HEK293 (cell line): ENCODE data around the gene MC2R.

Experiments used
- CTCF ChIA-PET: fragments of 350-600 bp; formaldehyde crosslinking; extraction: SDS; loops from one replicate; lab custom pipeline; 2021; ENCODE audit warnings: antibody characterized with exemption; lab: Yijun Ruan, JAX
- POLR2A ChIA-PET: fragments of 300-600 bp; formaldehyde crosslinking; extraction: SDS; loops from one replicate; lab custom pipeline; 2020; ENCODE audit warnings: antibody characterized with exemption, inconsistent platforms; lab: Yijun Ruan, JAX
- H3K27ac ChIP-seq: fragments of 200-500 bp; sonication (Bioruptor generic); 2 replicates; pipeline ENCODE4 v1.5.1; 2014; ENCODE audit warnings: low read depth, low read length, control low read depth, inconsistent platforms; ENCODE audit errors: extremely low read depth
- H3K36me3 ChIP-seq, 2 experiments: fragments of 200-500 bp in 1 of 2; sonication (Bioruptor generic) in 1 of 2; 1 replicate in 1 of 2; 2 replicates in 1 of 2; pipeline ENCODE4 v1.5.1; 2014 to 2017; ENCODE audit warnings: inconsistent platforms in 2 of 2, low read length in 2 of 2; ENCODE audit not compliant: control insufficient read depth in 2 of 2, insufficient read depth in 1 of 2
- H3K4me1 ChIP-seq: fragments of 200-500 bp; sonication (Bioruptor generic); 2 replicates; pipeline ENCODE4 v1.5.1; 2014; ENCODE audit warnings: mild to moderate bottlenecking, low read length, inconsistent platforms; ENCODE audit not compliant: control insufficient read depth, insufficient read depth
- H3K4me3 ChIP-seq: 2 replicates; pipeline ENCODE4 v1.5.1; 2011; ENCODE audit warnings: low read depth, mild to moderate bottlenecking, control low read depth, low read length, moderate library complexity
- H3K9me3 ChIP-seq: fragments of 200-500 bp; sonication (Bioruptor generic); 2 replicates; pipeline ENCODE4 v1.5.1; 2014; ENCODE audit warnings: low read depth, low read length, inconsistent platforms; ENCODE audit not compliant: control insufficient read depth, insufficient read depth
- ATF2 ChIP-seq: fragments of 450-650 bp; formaldehyde crosslinking; IDR thresholded peaks from 2 replicates; pipeline ENCODE4 v1.5.1; 2016; ENCODE audit warnings: missing biosample characterization, missing genetic modification characterization, low read depth
- BCL11B ChIP-seq: fragments of 450-650 bp; formaldehyde crosslinking; IDR thresholded peaks from 2 replicates; pipeline ENCODE4 v1.5.1; 2016; ENCODE audit warnings: low read depth, missing biosample characterization, missing genetic modification characterization
- OVOL3 ChIP-seq: fragments of 450-650 bp; formaldehyde crosslinking; IDR thresholded peaks from 2 replicates; pipeline ENCODE4 v1.5.1; 2016; ENCODE audit warnings: missing biosample characterization, missing genetic modification characterization
- SP7 ChIP-seq: fragments of 450-650 bp; formaldehyde crosslinking; IDR thresholded peaks from 2 replicates; pipeline ENCODE4 v1.5.1; 2016; ENCODE audit warnings: missing biosample characterization, missing genetic modification characterization
- TRIM28 ChIP-seq: IDR thresholded peaks from 2 replicates; pipeline ENCODE4 v1.6.1; 2011; ENCODE audit warnings: low read length, control low read depth, borderline replicate concordance
- ZBTB11 ChIP-seq: fragments of 450-650 bp; formaldehyde crosslinking; conservative IDR thresholded peaks from 2 replicates; pipeline ENCODE4 v1.5.1; 2016; ENCODE audit warnings: low read depth, missing biosample characterization, missing genetic modification characterization
- ZBTB20 ChIP-seq: fragments of 450-650 bp; formaldehyde crosslinking; IDR thresholded peaks from 2 replicates; pipeline ENCODE4 v1.5.1; 2016; ENCODE audit warnings: missing biosample characterization, missing genetic modification characterization
- ZEB2 ChIP-seq: fragments of 450-650 bp; formaldehyde crosslinking; IDR thresholded peaks from 2 replicates; pipeline ENCODE4 v1.5.1; 2016; ENCODE audit warnings: missing biosample characterization, missing genetic modification characterization
- ZIC2 ChIP-seq: fragments of 450-650 bp; formaldehyde crosslinking; IDR thresholded peaks from 2 replicates; pipeline ENCODE4 v1.5.1; 2016; ENCODE audit warnings: missing biosample characterization, missing genetic modification characterization
- ZNF155 ChIP-seq: fragments of 450-650 bp; formaldehyde crosslinking; IDR thresholded peaks from 2 replicates; pipeline ENCODE4 v1.5.1; 2016; ENCODE audit warnings: missing biosample characterization, missing genetic modification characterization
- ZNF169 ChIP-seq: fragments of 450-650 bp; formaldehyde crosslinking; IDR thresholded peaks from 2 replicates; pipeline ENCODE4 v1.5.1; 2016; ENCODE audit warnings: missing biosample characterization, missing genetic modification characterization
- ZNF175 ChIP-seq: fragments of 450-650 bp; formaldehyde crosslinking; IDR thresholded peaks from 2 replicates; pipeline ENCODE4 v1.5.1; 2016; ENCODE audit warnings: missing biosample characterization, missing genetic modification characterization
- ZNF211 ChIP-seq: fragments of 450-650 bp; formaldehyde crosslinking; IDR thresholded peaks from 2 replicates; pipeline ENCODE4 v1.5.1; 2016; ENCODE audit warnings: low read depth, missing biosample characterization, missing genetic modification characterization
- ZNF433 ChIP-seq: fragments of 450-650 bp; formaldehyde crosslinking; IDR thresholded peaks from 2 replicates; pipeline ENCODE4 v1.5.1; 2016; ENCODE audit warnings: missing biosample characterization, missing genetic modification characterization, low read depth
- ZNF558 ChIP-seq: fragments of 450-650 bp; formaldehyde crosslinking; IDR thresholded peaks from 2 replicates; pipeline ENCODE4 v1.5.1; 2016; ENCODE audit warnings: missing biosample characterization, missing genetic modification characterization
- ZNF777 ChIP-seq: fragments of 450-650 bp; formaldehyde crosslinking; IDR thresholded peaks from 2 replicates; pipeline ENCODE4 v1.5.1; 2017; ENCODE audit warnings: missing biosample characterization, missing genetic modification characterization, borderline replicate concordance
- ZSCAN30 ChIP-seq: fragments of 450-650 bp; IDR thresholded peaks from 2 replicates; pipeline ENCODE4 v1.5.1; 2018; ENCODE audit warnings: missing biosample characterization, mild to moderate bottlenecking, missing genetic modification characterization, moderate library complexity
- TF ChIP-seq, protein P1 (sequence below): fragments of 450-650 bp; formaldehyde crosslinking; IDR thresholded peaks from 2 replicates; pipeline ENCODE4 v1.5.1; 2016; ENCODE audit warnings: missing biosample characterization, missing genetic modification characterization
- TF ChIP-seq, protein P2 (sequence below): fragments of 450-650 bp; formaldehyde crosslinking; IDR thresholded peaks from 2 replicates; pipeline ENCODE4 v1.5.1; 2016; ENCODE audit warnings: missing biosample characterization, missing genetic modification characterization

Gene MC2R

GRCh38 chr18:13836559-13836958, 78.8 kb downstream of the MC2R start:
- POLR2A ChIA-PET: no interaction called here
- Histone ChIP-seq H3K9me3 (no peaks in the 10 kb centered on the region), H3K4me3 (no peak overlapping the region), H3K36me3 (no peaks in the 10 kb centered on the region), H3K27ac (no peak overlapping the region), H3K4me1 (no peaks in the 10 kb centered on the region)
- CTCF ChIA-PET: no interaction called here
- TF ChIP-seq ZEB2 (no peak), ZNF175 (tag by site-specific recombination) (no peak), ZNF433 (tag by site-specific recombination) (no peak), ZNF777 (tag by site-specific recombination) (no peak), ZBTB11 (tag by site-specific recombination) (no peak), ZNF155 (no peak), ZBTB20 (tag by site-specific recombination) (no peak), ATF2 (tag by site-specific recombination) (no peak), BCL11B (tag by site-specific recombination) (no peak), TRIM28 (no peak), OVOL3 (tag by site-specific recombination) (no peak), SP7 (tag by site-specific recombination) (no peak), ZNF558 (no peak), ZNF169 (tag by site-specific recombination) (no peak), ZNF211 (tag by site-specific recombination) (no peak)
- TF ChIP-seq, protein P1, sequence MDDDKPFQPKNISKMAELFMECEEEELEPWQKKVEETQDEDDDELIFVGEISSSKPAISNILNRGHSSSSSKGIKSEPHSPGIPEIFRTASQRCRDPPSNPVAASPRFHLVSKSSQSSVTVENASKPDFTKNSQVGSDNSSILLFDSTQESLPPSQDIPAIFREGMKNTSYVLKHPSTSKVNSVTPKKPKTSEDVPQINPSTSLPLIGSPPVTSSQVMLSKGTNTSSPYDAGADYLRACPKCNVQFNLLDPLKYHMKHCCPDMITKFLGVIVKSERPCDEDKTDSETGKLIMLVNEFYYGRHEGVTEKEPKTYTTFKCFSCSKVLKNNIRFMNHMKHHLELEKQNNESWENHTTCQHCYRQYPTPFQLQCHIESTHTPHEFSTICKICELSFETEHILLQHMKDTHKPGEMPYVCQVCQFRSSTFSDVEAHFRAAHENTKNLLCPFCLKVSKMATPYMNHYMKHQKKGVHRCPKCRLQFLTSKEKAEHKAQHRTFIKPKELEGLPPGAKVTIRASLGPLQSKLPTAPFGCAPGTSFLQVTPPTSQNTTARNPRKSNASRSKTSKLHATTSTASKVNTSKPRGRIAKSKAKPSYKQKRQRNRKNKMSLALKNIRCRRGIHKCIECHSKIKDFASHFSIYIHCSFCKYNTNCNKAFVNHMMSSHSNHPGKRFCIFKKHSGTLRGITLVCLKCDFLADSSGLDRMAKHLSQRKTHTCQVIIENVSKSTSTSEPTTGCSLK: no peak
- TF ChIP-seq, protein P2, sequence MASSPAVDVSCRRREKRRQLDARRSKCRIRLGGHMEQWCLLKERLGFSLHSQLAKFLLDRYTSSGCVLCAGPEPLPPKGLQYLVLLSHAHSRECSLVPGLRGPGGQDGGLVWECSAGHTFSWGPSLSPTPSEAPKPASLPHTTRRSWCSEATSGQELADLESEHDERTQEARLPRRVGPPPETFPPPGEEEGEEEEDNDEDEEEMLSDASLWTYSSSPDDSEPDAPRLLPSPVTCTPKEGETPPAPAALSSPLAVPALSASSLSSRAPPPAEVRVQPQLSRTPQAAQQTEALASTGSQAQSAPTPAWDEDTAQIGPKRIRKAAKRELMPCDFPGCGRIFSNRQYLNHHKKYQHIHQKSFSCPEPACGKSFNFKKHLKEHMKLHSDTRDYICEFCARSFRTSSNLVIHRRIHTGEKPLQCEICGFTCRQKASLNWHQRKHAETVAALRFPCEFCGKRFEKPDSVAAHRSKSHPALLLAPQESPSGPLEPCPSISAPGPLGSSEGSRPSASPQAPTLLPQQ (tag by site-specific recombination): no peak

DNA sequence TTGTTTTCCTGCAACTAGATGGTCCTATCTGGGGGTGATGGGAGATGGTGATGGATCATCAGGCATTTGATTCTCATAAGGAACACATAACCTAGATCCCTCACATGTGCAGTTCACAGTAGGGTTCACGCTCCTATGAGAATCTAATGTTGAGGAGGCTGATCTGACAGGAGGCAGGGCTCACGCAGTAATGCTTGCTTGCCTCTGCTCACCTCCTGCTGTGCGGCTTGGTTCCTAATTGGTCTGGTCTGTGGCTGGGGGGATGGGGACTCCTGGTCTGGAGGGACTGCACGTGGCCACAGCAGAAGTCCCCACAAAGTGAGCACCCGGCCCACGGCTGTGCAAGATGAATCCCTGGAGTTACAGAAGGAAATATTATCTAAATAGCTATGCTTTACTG, 80.1 kb downstream of the MC2R start:
- TF ChIP-seq ZSCAN30 (tag by site-specific recombination) (no peak), ZIC2 (tag by site-specific recombination) (peak; percentile 13; the same call in 1 of the 2 replicates)
- no peak overlapping the region for H3K27ac ChIP-seq
- ChIA-PET POLR2A (no interaction called here), CTCF (interaction anchor here (1.0 to 2.2 kb wide), 2 partner anchors 22 to 252 kb away, joined by 4 to 8 read pairs; no protein-coding TSS in a partner anchor)
- H3K9me3 ChIP-seq: no peaks in the 10 kb centered on the region
- no peaks in the 10 kb centered on the region for H3K36me3 ChIP-seq
- H3K4me1 ChIP-seq: no peaks in the 10 kb centered on the region
- no peak overlapping the region for H3K4me3 ChIP-seq
